HG02798 (cell line): Measurements from ENCODE around the gene AUTS2.

Source experiments
- ATAC-seq: cut with Tn5 transposase; IDR thresholded peaks from one replicate; pipeline ENCODE4 v1.9.1; 2021; ENCODE audit warnings: mild to moderate bottlenecking; ENCODE audit not compliant: unreplicated experiment, poor library complexity

Gene AUTS2

GRCh38 chr7:70040051-70040450 lies 441.8 kb downstream of the AUTS2 start:
- no peak for ATAC-seq

GRCh38 chr7:70040970-70041766 lies 442.9 kb downstream of the AUTS2 start:
- no peak for ATAC-seq

DNA sequence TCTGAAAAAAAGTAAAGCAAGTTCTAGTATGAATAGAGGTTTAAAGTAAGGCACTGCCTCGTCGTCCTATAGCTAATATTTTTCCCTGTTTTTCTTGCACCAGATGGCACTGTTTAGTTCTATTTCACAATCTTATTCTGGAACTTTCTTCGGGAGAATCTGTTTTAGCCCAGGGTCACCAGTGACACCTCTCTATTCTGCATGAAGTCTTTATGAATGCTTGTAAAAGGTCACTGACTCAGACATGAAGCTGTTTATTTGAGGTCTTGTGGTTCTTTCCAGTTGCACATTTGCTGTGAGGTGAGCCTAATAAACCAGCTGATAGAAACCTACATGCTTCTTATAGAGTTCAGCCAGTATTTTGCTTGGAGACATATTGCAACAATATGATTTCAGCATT lies 444.3 kb downstream of the AUTS2 start:
- no peak for ATAC-seq

DNA sequence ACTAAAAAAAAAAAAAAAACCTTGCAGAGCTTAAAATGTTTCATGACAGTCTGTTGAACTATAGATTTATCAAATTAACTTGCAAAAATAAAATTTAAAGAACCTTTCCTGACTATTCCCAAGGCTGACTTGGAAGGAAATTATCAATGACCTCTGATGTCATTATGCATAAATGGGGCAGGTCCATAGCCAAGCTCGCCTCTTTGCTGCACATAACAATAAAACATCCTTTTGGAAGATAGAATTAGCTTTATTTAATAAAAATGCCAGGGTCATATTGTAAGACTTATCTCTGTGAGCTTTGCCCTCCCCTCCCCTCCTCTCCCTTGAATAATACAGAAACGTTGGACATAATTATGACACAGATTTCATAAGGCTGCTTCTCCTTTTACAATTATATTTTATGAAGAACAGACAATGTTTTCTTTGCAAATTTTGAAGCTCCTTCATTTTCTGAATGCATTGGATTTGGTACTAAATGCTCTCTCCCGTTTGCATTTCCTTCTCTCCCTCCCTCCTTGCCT lies 444.8 kb downstream of the AUTS2 start:
- no peak for ATAC-seq

DNA sequence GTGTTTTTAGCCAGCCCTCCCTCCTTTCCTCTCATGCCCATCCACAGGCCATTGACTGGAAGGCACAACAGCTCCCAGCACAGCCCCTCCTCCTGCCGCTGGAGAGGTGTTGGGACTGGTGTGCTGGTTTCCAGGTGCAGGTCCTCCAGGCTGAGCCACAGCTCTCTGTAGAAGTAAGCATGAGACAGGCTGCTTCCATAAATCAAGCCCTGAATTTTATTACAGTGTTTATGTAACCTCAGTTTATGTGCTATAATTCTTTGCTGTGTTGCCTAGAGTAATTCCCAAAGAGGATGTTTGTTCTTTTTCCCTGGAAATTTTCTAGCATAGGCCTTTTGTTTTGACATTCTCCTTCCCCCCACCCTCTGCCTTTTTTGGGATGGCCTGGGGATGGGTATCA lies 445.8 kb downstream of the AUTS2 start:
- ATAC-seq: no peak

DNA sequence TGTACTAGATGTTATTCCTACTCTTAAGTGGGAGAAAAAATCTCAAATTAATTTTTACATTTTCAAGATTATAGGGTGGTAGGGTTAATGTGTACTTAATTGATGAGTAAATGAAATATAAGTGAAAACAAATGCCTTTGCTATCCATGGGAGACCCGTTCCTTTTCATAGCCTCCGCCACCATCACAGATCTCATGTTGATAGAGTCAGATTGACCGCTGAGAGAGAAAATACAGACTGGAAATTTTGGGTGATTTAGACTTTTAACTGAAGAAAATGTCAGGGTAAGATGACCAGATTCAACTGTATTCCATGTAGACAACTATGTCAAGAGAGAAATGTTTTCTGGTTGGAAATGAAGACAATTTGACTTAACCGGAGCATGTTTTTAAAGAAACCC lies 446.2 kb downstream of the AUTS2 start:
- no peak for ATAC-seq

GRCh38 chr7:70044981-70045380 lies 446.7 kb downstream of the AUTS2 start:
- no peak for ATAC-seq

- ATAC-seq: no peak
These were observed 449.1 kb downstream of the AUTS2 start for GRCh38 chr7:70047384-70047783.

GRCh38 chr7:70047891-70048448 lies 449.7 kb downstream of the AUTS2 start:
- ATAC-seq: no peak

GRCh38 chr7:70051726-70052125 lies 453.5 kb downstream of the AUTS2 start:
- no peak for ATAC-seq

- no peak for ATAC-seq
These were observed 454.4 kb downstream of the AUTS2 start for GRCh38 chr7:70052691-70053090.

- no peak for ATAC-seq
These were observed 455.1 kb downstream of the AUTS2 start for GRCh38 chr7:70053421-70053820.

DNA sequence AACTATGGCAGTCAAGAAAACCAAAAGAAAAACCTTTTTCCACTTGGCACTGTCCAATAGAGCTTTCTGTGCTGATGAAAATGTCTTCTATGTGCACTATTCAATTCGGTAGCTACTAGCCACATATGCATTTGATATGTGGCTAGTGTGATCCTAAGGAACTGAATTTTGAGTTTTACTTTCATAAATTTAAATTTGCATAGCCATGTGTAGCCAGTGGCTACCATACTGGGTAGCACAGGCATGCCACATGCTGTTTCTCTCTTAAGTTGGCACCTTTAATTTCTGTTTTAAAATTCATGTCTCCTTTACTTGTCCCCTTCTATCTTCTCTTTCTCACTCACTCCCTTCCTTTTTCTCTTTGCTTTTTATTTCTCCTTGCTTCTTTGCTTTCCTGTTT lies 455.7 kb downstream of the AUTS2 start:
- ATAC-seq: no peak

DNA sequence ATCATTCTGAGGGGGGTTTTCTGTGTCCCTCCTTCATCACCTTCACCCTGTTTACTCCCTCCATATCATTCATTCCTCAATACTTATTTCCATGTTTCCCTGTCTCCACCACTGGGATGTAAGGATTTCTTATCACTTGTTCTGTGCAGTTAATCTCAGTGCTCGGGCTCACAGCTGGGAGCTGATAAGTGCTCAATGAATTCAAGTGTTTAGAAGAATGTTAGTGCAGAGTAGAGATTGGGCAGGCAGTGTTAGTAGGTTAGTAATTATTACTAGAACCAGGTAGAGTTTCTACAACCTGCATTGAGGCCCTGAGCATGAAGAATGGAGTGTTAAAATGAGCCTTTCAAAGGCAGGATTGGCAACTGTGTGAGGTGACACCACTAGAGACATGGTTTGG lies 458.1 kb downstream of the AUTS2 start:
- ATAC-seq: no peak

- no peak for ATAC-seq
These were observed 462.2 kb downstream of the AUTS2 start for GRCh38 chr7:70060298-70061068.

GRCh38 chr7:70063371-70063770 lies 465.1 kb downstream of the AUTS2 start:
- ATAC-seq: no peak

- ATAC-seq: no peak
These were observed 465.7 kb downstream of the AUTS2 start for GRCh38 chr7:70063927-70064326.

GRCh38 chr7:70066844-70067243 lies 468.6 kb downstream of the AUTS2 start:
- ATAC-seq: no peak

DNA sequence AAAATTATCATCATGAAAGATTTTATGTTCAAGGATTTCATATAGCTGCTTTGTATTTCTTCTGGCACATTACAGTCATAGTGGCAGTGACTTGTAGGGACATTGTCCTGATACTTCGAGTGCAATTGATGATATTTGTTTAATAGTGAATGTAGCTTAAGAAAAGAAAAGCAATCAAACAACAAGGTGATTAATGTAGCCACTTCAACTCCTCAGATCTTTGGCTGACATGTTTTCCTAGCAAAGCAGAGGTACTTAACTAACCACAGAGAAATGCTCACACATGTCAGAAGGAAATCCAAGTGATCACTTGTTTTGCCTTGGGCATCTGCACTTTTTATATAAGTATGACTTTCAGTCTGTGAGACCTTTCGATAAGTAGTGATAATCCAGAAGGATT lies 470.3 kb downstream of the AUTS2 start:
- no peak for ATAC-seq

DNA sequence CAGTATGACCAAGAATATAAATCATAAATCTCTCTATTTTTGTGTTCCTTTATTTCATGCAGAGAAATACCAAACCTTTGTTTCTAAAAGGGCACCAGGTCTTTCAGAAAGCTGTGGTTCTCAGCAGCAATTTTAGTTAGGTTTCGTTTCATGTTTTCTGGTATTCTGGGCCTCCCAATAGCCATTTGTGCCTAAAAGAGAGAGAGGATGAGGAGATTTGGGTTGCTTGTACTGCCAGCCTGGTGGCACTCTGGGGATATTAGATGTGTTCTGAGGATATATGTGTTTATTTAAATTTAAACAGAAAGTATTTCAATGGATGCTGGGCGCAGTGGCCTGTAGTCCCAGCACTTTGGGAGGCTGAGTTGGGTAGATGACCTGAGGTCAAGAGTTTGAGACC lies 471.7 kb downstream of the AUTS2 start:
- ATAC-seq: no peak

DNA sequence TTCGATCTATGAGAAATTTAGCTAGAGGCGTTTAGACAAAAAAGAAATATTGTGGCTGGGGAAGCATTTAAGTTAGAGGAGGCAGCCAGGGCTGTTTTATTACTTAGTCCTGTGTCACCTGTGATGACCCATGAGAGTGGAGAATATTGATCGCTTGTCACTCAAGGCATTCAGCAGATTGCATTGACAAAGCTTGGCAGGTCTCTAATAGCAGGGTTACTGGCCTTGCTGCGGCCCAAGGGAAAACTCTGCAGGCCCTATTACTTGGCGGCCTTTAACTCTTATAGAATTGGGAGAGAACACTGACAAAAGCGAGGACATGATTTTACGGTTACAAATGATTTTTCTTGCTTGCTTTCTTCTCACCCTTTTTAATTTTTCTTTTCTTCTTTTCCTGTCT lies 473.5 kb downstream of the AUTS2 start:
- ATAC-seq: no peak
